Muscle of back (tissue), 13 donors: ENCODE data around the gene PPIL1. TPM values are rescaled to one million over a fixed set of nuclear protein-coding genes. Genes with fewer than 3 reads are reported as not detected.
A peak's percentile ranks its signal among the peaks of the same experiment; 100 is the strongest.

Experiments used
- DNase-seq, 3 donors: peaks; one replicate each; pipeline versions ENCODE4 v3.0.0 to v3.0.0-alpha.2; 2013
- long read RNA-seq, 9 donors: transcript quantifications; one replicate each; lab custom pipeline, GENCODE V29; 2026
- polyA plus RNA-seq, 10 donors: library from polyadenylated mRNA; unstranded; fragments of 120-200 nt; gene quantifications; one replicate each; pipeline ENCODE4 v1.2.1, GENCODE V29; 2013; ENCODE audit not compliant: insufficient read length in 10 of 10

Gene PPIL1
- 10 to 100 TPM; 31.7 to 42.8 (median 35.3) TPM for polyA plus RNA-seq
- long read RNA-seq, donor 1, transcript PPIL1-201 (4 exons, 1,739 nt) = major isoform, 16 of 16 reads
- long read RNA-seq, donor 1, partial matches to known transcripts = 0 of 16 reads
- long read RNA-seq, donor 1, other reads (novel, unspliced or antisense) = 0 of 16 reads
- long read RNA-seq, donor 2, transcript PPIL1-201 (4 exons, 1,739 nt) = major isoform, 8 of 8 reads
- long read RNA-seq, donor 2, partial matches to known transcripts = 0 of 8 reads
- long read RNA-seq, donor 2, other reads (novel, unspliced or antisense) = 0 of 8 reads
- long read RNA-seq, donor 3 = 0 reads
- long read RNA-seq, donor 4, transcript PPIL1-201 (4 exons, 1,739 nt) = major isoform, 6 of 70 reads
- long read RNA-seq, donor 4, partial matches to known transcripts = 42 of 70 reads
- long read RNA-seq, donor 4, other reads (novel, unspliced or antisense) = 22 of 70 reads
- long read RNA-seq, donor 5, transcript PPIL1-201 (4 exons, 1,739 nt) = major isoform, 9 of 9 reads
- long read RNA-seq, donor 5, partial matches to known transcripts = 0 of 9 reads
- long read RNA-seq, donor 5, other reads (novel, unspliced or antisense) = 0 of 9 reads
- long read RNA-seq, donor 6, transcript PPIL1-201 (4 exons, 1,739 nt) = major isoform, 22 of 22 reads
- long read RNA-seq, donor 6, partial matches to known transcripts = 0 of 22 reads
- long read RNA-seq, donor 6, other reads (novel, unspliced or antisense) = 0 of 22 reads
- long read RNA-seq, donor 7, partial matches to known transcripts = 29 of 33 reads
- long read RNA-seq, donor 7, other reads (novel, unspliced or antisense) = 0 of 33 reads
- long read RNA-seq, donor 8, transcript PPIL1-201 (4 exons, 1,739 nt) = major isoform, 9 of 14 reads
- long read RNA-seq, donor 8, partial matches to known transcripts = 5 of 14 reads
- long read RNA-seq, donor 8, other reads (novel, unspliced or antisense) = 0 of 14 reads
- long read RNA-seq, donor 9, partial matches to known transcripts = 6 of 10 reads
- long read RNA-seq, donor 9, other reads (novel, unspliced or antisense) = 0 of 10 reads

DNA sequence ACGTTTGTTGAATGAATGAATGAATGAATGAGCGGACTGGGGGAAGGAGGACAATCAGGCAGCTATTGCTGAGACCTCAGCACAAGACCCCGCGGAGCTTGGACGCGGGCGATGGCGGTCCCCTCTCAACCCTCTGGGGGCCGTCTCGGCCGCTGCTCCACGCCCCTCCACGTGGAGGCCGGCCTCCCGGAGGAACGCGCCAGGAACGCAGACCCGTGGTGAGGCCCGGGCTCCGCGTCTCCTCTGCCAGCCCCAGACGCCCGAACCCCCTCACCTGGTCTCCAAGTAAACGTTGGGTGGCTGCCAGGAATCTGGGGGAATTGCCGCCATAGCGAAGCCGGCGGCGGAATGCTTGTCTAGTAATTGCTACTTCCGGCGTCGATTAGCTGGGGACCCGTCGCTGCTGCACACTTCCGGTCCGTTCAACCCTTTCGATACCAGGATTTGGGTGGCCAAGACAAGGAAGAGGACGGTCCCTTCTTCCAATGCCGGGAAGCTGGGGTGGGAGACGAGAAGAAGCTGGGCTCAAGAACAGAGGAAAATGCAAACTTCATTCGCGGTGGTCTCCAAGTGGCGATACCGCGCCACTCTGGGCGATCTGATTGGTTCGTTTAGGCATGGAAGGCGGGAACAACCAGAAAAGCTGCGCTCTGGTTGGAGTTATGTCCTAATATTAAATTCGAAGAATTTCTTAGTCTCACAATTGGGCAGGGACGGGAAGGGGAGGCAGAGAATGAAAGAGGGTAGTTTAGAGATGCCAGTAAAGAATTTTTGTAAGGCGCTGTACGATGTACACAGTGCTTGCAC, at the start of gene PPIL1:
TSS of gene PPIL1 (minus strand) at position 361 of the 807 bp plus-strand sequence. CDS start at position 330, 31 bp downstream.
- DNase-seq = peak; percentile 89 to 98 (median 93)

DNA sequence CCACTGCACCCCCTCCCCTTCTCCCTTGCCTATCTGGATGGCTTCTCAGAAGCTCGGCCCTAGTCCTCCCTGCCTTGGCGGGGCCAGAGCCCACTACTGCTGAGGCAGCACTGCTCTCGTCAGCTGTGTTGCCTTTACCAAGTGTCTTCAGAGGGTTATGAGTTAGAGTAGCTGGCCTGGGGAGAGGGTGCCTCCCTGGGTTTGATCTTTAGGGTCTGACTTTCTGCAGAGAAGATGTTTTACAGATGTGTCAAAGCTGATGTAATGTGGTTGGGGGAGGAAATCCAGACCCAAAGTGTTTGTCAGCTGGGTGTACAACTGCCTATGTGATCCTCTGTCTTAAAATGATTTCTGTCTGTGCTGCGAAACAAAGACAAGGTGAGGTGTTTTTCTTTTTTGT, 49.5 kb upstream of the PPIL1 start:
- peak in 1 of 3 donors; percentile 35 for DNase-seq

DNA sequence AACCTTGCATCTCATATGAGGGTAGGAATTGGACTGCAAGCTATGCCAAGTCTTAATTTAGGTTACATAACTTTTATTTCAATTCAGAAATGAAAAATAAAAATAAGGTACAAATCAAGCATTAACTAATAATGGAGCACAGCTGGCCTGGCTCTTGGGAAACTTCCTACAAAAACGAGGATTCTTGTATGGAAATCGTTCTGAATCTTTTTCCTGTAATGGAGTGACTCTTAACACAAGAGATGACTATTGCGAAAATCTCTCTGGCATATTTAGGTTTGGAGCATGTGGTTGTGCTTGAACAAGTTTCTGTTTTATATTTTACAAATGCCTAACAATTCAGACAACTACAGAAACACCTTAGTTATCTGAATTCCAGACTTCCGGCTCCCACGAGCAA, 45.9 kb upstream of the PPIL1 start:
- DNase-seq = no peak

DNA sequence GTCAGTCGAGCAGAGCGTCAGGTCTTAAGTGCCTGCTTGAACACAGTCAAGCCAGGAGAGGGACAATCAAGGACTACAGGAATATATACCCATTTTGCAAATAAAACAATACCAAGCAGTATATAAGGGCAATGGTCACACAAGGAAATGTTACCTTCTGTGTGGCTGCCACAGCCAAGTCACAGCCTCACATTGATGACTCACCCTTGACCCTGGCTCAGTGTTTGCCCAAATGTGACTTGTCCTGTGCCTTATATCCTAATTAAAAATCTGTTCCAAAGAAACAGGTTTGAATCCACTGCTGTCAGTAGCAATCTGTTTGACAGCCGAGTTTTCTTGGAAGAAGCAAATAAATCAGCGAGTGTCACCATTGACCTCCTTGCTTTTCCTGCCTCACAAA, 45.4 kb upstream of the PPIL1 start:
- no peak for DNase-seq

DNA sequence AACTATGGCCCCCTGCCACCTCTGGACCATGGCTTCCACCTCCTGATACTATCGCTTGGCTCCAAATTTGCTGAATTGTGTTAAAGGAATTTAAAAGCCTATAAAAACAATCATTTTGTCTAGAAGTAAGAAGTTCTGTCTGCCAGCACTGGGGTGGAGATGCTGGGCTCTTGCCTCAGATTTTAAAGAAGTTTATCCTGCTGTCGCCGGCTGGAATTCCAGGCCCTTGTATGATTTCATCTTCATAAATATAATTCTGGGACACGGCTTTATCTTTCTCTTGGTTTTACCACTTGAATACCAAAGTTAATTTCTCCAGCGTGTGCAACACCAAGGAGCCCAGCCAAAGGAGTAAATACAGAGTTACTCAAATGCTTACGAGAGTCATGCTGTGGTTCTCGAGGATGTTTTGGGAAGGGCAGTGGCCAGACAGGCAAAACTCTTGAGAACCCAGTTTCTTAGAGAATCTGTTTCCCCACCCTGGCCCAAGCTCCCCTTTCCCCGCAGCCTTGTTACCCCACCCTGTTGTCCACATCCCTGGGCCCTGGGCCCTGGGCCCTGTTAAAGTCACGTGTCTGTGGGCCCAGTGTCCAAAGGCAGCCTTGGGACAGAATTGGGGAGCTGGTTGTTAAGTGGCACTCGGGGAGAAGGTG, 43.1 kb upstream of the PPIL1 start:
- DNase-seq = peak; percentile 72 to 85 (median 74)

DNA sequence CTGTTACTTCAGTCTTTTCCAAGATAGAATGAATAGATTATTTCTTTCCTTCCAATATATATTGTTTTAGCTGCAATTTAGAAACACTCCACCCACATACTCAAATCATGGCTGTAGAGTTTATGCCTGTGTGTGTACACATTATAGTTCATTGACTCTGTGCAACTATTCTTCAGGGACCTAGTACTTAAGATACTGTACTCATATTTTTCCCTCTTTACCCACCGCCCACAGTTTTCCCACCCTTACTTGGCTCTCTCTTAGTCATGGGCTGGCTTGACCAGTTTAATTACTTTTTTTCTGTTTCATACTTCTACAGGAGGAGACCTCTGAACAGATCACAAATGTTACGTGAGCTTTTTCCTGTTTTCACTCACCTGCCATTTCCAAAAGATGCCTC, 41.5 kb upstream of the PPIL1 start:
- no peak for DNase-seq

DNA sequence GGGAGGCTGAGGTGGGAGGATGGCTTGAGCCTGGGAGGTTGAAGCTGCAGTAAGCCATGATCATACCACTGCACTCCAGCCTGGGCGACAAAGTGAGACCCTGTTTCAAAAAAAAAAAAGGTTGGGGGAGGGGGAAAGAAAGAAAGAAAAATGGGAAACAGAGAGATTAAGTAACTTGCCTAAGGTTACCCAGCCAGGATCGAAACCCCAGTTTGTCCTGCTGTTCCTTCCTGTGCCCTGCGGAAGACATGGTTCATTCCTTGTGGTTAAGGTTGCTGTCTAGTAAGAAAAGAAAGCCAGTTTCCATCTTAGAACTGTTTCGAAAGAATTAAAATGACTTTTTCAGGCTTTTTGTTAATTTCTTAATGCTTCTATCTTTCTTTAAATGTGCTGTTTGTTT, 41.0 kb upstream of the PPIL1 start:
- no peak for DNase-seq

DNA sequence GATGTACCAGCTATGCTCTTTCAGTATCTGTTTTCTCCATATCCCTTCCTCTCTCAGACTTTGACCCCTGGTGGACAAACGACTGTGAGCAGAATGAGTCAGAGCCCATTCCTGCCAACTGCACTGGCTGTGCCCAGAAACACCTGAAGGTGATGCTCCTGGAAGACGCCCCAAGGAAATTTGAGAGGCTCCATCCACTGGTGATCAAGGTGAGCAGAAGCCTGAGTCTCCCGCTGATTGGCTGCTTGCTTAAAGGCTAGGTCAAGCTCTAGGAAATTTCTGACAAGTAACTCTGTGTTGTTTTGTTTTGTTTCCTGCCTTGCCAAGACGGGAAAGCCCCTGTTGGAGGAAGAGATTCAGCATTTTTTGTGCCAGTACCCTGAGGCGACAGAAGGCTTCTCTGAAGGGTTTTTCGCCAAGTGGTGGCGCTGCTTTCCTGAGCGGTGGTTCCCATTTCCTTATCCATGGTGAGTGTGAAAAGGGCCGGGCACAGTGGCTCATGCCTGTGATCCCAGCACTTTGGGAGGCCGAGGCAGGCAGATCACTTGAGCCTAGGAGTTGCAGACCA, 39.7 kb upstream of the PPIL1 start:
- no peak for DNase-seq

DNA sequence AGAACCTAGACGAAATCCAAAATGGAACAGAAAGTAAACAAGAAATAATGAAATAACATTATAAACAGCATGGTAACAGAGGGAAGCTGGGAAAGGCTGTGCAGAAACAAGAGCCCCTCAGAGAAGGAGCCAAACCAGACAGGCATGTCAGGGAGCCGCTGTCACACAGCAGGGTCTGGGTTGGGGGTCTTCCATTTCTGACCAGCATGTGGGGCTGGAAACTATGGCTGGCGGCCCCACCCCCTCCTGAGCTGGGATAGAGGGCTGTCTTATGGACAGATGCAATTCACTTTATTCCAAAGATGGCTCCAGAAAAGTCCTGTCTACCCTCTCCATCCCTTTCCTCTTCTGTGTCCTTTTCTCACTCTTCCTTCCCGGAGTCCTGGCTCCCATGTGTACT, 38.5 kb upstream of the PPIL1 start:
- DNase-seq = no peak

DNA sequence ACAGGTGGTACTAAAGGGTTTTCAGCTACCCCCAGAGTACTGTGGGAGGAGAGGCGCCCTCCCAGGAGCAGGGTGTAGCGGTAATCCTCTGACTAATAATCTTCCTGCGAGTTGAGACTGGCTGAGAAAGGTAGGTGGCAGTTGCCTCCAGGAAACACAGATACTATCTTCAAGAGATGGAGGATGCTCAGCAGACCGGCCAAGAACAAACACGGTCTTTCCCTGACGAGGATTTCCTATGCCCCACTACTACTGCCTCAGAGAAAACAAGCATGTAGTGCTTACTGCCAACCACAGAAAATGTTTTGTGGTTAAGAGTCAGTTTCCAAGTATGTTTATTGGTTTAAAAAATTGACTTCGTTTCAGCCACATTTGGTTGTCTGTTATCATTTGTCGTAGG, 38.0 kb upstream of the PPIL1 start:
- peak in 1 of 3 donors; percentile 74 for DNase-seq

DNA sequence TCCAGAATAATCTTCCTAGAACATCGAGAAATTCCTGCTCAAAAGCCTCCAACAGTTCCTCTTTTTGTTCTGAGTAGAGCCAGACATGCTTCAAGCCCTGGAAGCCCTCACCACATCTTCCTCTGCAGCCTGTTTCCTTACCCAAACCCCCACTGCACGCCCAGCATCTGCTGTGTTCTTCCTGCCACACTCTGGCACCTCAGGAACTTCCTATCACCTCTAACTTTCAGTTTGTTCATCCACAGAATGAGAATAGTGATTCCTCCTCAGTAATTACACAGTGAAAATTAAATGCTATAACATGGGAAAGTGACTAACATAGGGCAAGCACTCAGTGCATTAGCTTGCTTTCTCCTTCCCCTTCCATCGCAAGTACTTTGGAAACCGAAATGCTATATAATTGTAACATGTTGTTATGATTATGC, 37.4 kb upstream of the PPIL1 start:
- no peak for DNase-seq

DNA sequence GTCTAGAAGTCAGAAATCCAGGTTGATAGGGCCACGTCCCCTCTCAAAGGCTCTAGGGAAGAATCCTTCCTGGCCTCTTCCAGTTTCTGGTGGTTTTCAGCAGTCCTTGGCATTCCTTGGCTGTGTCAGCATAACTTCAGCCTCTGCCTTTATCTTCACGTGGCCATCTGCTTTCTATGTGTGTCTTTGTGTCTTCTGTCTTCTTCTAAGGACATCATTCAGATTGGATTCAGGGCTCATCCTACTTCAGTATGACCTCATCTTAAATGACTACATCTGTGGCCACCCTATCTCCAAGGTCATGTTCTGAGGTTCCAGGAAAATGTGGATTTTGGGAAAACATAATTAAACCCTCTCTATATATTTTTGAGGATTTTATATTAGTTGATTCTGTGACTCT, 34.1 kb upstream of the PPIL1 start:
- DNase-seq = no peak

DNA sequence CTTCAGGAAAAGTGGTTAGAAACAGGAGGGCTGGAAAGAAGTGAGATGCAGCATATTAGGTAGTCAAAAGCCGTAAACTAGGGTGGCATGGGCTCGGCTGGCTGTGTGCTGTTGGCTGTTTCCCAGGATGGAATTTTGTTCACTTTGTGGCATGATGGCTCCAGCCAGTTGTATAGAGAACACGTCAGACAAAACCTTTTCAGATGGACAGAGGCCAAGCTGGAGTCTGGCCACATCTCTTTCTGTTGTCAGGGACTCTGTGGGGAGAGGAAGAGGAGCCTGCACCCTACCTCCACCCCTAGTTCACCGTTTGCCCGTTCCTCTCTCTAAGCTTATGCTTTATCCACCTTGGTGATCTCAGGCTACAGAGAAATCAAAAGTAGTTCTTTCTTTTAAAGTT, 33.2 kb upstream of the PPIL1 start:
- no peak for DNase-seq

DNA sequence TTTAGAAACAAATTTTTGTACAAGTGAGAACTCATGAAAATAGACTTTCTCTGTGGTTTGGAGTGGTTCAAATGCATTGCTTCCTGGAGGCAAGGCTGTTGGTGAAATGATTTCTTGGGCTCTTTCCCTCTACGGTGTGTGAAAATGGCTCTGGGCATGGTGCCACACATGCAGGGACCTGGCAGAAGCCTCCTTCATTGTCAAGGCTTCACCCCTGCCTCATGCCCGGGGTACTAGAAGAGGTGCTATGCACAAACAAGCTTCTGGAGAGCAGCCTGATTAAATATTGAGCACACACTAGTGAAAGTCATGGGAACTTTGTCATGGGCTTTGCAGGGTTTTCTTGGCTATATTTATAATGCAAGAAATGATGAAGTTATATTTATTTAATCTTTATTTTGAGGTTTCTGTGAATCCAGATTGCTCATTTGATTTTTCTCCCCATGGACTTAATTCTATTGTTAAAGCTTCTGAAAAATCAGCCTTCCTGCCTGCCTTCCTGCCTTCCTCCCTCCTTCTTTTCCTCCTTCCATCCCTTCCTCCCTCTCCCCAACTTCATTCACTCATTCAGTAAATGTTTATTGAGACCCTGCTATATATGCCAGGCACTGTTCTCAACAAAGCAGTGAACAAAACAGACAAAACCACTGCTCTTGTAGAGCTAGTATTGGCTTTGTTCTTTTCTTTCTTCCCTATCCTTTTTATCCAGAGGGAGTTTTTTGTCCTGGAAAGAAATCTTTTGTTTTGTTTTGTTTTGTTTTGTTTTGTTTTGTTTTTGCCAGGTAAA, 32.1 kb upstream of the PPIL1 start:
- DNase-seq = no peak

DNA sequence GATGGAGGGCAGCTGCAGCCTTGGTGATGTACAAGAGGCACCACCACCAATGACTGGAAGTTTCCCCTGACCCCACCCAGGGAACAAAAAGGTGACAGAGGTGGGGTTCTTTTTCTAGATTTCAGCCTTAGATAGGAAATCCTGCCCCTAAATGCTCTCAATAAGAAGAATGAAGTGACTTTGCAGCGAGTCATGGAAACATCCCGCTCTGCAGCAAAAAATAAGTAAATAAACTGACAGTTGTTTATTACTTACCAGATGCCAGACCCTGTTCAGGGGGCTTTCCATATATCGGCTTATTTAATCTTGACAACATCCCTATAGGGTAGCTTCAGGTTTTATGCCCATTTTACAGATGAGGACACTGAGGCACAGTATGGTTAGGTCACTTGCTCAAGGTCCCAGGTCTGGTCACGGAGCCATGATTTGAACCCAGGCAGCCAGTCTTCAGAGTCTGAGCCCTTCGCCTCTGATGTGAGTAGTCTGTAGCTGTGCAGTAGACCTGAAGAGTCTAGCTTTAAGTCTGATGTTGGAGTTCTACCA, 30.3 kb upstream of the PPIL1 start:
- no peak for DNase-seq

DNA sequence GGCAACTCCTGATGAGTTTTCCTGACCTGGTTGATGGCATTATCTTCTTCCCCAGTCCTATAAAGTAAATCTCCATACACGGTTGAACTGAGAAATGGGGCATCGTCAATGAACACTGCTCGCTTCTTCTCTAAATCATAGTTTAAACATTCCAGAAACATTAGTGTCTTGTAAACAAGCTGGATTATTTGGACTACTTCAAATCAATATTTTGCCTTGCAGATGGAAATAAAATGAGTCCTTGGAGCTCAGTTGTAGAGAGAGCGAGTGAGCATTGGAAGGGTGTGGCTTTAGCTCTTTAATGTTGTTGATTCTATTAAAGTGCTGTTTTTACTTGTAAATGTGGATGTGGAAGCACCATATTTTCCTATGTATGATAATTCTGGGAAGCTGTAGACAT, 29.5 kb upstream of the PPIL1 start:
- DNase-seq = no peak

DNA sequence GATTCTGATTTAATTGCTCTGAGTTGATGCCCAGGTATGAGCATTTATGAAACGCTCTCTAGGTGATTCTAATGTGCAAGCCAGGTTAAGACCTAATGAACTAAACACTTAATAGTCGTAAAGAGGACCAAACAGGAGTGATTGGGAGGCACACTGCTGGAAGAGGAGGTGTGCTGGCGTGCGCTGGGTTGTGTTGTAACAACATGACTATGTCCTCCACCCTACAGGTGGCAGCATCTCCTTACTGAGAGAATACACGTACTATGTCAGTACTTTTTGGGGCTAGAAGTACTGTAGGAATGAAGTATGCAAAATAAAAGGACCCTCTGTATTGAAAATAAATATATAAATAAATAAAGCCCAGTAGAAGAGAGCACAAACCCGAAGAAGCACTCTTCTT, 23.0 kb upstream of the PPIL1 start:
- DNase-seq = peak in 1 of 3 donors; percentile 34

DNA sequence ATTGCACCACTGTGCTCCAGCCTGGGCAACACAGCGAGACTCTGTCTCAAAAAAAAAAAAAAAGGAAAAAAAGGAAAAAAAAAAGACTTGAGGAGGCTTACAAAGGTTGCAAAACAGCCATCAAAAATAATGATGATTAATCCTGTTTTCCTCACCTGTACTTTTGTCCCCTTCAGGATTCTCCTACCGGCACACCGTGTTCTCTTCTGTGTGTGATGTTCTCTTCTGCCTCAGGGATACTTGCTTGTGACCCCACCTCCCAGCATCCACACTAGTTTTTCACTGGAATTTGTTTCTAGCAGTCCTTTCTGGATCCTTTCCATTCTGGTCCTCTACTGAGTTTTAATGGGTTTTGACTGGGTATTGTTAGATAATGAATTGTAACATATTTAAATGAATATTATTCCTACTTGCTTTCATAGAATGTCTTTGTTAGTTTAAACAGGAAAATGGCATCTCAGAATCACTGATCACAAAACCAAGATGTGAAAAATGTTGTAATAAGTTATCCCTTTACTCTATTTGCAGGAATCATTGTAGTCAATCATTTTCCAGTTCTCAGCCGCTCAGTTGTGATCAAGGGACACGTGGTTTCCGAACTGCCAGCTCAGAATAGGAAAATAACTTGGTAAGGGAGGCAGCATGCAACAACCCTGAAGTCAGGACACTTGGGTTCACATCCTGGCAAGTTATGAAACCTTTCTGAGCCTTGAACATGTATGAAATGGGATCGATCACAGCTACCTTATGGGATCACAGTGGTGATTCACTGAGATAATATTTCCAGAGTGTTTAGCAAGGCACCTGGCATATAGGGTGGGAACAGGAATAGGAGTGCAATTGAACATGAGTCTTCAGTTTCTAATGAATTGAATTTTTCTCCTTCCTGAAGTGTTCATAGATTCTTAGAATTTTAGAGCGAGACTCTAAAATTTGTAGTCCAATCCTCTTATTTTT, 19.7 kb upstream of the PPIL1 start:
- no peak for DNase-seq
